Hematopoietic multipotent progenitor cell treated with erythropoietin and hydrocortisone succinate and interleukin-3 and kit ligand, for 15 days (in vitro differentiated cells): Measurements from ENCODE around the gene ANKRD28.

Experiments
- DNase-seq: peaks from one replicate; pipeline ENCODE4 v3.0.0-alpha.2; 2015; ENCODE audit warnings: low spot score

The ANKRD28 gene

DNA sequence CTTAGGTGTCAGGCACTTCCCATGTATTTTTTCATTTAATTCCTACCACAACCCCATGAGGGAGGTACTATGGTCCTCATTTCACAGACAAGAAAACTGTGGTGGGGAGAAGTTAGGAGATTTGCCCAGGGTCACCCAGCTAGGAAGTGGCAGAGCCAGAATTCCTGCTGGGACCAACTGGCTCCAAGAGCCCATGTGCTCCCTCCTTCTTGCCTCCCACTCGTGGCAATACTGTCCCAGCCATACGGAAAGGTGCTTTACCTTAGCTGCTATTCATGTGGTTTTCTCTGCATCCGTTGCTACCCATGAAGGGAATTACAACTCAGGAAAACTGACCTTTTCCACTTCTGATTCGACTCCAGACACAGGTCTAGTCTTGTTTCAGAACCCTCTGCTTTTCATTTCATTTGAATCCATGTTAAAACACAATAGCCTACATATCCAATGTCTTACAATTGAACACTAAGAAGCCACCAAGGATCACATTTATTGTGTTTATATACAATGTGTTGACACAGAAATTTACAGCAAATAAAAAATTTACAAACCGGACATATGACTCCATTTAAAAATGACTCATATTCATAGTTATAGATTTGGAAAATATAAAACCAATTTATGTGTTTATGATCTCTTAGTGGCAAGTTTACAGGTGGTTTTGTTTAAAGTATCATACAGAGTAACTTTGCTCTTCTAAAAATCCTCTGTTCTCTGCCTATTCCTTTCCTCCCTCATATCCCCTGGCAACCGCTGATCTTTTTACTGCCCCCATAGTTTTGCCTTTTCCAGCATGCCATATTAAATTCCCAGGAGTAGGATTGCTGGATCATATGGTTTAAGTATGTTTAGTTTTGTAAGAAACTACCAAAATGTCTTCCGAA, 137.5 kb downstream of the ANKRD28 start:
- no peak for DNase-seq

DNA sequence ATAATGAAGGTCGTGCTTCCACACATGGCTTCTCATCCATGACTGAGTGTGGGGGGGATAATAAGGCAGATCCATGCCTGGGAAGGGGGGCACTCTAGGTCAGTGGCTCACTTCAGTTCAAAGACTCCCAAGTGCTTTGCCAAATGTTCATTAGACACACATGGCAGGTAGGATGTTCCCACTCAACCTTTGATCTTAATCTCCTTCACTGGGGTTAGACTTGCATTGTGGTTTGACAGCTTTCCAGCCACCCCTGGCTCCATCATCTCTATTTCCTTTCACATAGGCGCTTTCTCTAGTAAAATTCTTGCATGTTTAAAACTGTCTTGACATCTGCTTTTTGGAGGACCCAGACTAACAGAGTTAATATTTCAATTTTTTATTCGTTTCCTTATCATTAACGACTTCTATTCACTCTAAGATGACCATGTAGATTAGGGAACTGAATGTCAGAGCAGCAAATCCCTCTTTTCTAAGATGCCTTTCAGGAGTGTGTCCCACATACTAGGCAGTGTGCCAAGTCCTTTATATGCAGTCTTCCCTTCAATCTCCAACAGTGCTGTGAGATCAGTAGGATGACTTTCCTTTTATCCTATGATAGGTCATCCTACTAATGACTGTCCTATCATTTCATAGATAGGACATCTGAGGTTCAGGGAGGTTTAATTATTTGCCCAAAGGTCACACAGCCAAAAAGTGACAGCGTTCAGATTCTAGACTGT, 138.4 kb downstream of the ANKRD28 start:
- DNase-seq, result no peak

DNA sequence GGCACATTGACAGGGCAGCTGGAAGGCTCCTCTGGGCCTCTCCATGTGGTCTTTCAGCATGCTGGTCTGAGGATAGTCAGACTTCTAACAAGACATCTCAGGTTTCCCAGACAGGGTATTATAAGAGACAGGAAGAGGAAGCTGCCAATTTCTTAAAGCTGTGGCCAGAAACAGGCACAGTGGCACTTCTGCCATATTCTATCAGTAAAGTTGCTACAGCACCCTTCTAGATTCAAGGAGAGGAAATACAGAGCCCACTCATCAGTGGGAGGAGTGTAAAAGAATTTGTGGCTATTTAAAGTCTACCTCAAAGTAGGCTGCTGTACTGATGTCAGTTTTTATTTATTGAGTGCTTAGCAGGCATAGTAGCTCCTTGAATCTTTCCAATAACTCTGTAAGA, 140.8 kb downstream of the ANKRD28 start:
- DNase-seq, result no peak

GRCh38 chr3:15656342-15656741, 141.4 kb downstream of the ANKRD28 start:
- no peak for DNase-seq

DNA sequence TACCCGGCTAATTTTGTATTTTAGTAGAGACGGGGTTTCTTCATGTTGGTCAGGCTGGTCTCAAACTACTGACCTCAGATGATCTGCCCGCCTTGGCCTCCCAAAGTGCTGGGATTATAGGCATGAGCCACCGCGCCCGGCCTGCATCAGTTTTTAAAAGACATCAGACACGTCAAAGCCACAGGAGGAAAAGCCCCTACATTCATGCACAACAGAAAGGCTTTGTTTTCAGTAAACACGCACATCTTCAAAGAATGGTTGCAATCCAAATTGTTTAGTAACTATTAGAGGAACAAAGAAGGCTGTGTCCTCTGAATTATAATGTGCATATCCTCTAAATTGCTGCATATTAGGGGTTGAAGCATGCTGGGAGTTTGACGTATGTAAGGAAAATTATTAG, 142.9 kb downstream of the ANKRD28 start:
- DNase-seq, result no peak

GRCh38 chr3:15654127-15654526, 143.7 kb downstream of the ANKRD28 start:
- DNase-seq, result no peak

DNA sequence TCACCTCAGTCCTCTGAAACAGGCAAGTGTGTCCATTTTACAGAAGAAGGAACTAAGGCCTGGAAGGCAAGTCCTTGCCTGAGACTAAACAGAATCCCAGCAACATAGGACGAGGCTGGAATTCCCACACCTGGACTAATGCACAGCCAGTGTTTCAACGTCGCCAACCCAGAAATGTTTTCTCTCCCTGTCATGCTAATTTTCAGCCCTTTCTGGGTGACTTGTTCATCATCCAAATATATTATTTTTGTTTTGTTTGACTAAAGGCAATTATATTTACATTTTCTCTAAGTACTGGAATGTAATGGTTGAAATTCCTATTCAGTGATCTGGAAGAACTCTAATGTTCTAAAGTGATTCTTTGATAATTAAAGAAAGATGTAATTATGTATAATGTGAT, 144.5 kb downstream of the ANKRD28 start:
- DNase-seq, result no peak

DNA sequence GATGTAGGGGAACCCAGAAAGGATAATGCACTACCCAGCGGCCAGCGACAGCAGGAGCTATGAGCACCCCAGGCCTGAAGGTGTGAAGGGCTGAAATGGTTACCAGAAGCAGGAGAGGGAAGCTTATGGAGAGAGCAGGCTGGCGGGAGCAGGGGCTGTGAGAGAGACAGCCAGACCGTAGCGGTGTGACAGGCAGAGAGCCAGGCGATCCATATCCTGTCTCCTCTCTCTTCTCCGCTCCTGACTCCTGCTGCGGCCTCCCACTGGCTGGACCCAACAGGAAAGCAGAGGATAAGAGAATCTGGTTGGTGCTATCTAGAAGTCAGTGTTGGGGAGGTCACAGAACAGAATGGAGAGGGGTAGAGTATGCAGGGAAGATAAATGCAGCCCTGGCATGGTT, 146.4 kb downstream of the ANKRD28 start:
- no peak for DNase-seq

- DNase-seq, result no peak
Measured at GRCh38 chr3:15649858-15650257, 147.9 kb downstream of the ANKRD28 start.

GRCh38 chr3:15649341-15649740, 148.4 kb downstream of the ANKRD28 start:
- DNase-seq, result no peak

DNA sequence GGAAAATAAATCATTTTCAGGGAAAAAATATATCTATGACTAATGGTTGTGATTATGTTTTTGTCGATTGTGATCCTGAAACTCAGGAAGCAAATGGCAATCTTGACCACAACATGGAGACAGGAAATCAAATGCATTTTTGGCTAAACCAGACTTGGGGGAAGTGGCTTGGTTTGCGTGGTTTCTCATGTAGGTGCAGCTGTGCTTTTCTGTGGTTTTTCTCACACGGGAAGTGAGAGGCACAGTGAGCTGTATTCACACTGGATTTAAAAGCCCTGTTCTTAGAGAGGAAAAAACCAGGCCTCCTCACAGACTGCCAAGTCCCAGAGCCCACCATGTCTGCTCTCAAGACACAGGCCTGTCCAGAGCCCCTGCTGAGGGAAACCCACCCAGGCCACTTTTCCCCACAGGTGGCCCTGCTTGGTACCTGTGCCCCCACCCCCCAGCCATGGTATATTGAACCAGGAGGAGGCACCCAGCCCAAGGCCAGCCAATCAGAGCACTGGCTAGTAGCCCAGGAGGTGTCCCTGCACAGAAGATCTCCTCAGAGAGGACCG, 150.1 kb downstream of the ANKRD28 start:
- DNase-seq, result no peak

GRCh38 chr3:15646851-15647511, 150.8 kb downstream of the ANKRD28 start:
- no peak for DNase-seq

GRCh38 chr3:15645740-15646501, 151.9 kb downstream of the ANKRD28 start:
- DNase-seq, result no peak

GRCh38 chr3:15645246-15645645, 152.5 kb downstream of the ANKRD28 start:
- no peak for DNase-seq

- no peak for DNase-seq
Measured at GRCh38 chr3:15638891-15639262, 158.9 kb downstream of the ANKRD28 start.

DNA sequence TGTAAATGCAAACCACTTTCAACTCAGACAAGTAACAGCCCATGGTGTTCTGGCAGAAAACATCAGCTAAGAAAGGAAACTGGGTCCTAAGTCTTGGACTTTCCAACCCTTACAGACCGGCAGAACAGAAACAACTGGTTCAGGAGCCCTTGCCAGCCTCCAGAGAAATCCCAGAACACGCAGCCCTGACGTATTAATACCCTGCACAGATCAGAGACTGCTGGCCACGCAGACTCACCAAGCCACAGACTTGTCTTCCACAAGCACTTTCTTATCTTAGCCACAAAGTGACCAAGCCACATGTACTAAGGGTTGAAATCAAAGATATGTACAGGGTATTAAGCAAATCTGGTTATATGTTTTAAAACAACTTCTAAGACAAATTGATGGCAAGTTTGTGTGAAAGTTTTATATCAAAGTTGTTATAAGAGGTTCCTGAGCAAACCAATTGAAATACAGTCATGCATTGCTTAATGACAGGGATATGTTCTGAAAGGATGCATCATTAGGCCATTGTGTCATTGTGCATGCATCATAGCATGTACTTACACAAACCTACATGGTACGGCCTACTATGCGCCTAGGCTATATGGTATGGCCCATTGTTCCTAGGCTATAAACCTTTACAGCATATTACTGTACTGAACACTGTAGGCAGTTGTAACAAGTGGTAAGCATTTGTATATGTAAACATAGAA, 159.4 kb downstream of the ANKRD28 start:
- no peak for DNase-seq

DNA sequence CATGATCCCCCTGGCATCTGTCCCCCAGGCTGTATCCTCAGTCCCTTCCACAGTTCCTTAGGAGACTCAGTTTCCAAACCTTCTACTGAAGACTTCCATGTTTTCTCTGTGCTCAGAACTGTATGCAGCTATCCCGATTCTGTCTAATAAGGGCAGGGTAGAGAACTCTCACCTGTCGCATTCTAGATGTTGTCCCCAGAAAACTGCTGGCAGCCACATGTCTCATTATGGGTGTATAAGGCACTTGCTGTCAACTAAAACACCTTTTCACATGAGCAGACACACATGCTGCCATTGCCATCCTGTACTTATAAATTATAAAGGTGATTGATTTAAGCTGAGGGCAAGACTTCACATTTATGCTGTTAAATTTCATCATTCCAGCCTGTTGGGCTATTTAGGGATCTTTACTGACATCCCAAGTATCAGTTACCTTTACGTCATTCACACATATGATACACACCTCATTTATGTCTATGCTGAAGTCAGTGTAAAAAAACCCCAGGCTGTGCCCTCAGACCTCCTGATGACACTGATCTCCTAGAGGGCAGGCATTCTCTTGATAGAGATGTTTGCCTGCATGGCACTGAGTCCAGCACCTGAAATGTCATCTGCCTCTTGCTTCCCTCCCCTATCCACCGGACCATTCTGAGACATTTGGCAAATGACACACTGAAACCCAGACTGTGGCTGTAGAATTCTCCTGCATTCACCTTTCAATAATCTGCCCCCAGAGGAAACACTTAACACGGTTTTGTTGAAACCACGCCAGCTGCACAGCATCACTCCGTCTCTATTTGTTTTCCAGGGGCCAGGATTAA, 160.4 kb downstream of the ANKRD28 start:
- no peak for DNase-seq

DNA sequence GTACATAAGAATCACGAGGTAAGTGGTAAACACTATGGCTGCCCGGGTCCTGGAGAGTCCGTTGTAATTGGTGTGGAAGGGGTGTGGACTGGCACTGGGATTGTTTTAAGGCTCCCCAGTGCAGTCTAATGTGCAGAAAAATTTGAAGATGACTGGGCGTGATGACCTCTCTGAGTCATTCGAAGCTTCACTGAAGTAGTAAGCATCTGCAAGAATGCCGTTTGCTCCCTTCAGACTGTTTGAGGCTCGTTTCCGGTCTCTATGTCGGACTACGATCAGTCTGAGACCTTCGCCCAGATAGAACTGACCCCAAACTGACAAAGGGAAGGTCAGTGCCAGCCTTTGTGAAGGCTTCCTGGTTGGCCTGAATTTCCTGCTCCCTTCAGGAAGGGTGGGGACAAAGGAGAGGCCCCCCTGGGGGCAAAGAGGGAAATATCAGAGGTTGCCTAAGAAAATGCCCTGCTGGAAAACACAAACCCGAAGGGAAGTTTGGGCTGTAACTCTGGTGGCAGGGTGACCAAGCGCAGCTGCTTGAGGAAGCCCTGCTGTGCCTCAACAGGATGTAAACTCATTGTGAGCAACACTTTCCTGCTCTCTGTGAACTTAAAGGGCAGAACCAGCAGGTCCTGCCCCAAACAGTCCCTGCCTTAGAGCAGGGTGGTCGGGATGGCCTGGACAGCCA, 161.6 kb downstream of the ANKRD28 start:
- no peak for DNase-seq

- no peak for DNase-seq
Measured at GRCh38 chr3:15635121-15635661, 162.6 kb downstream of the ANKRD28 start.
